ENCODE data around the gene PHLDB2.

PHLDB2 gene

GRCh38 chr3:111949712-111950111 is 90.6 kb downstream of the PHLDB2 start:
- no peak for ATAC-seq

GRCh38 chr3:111951032-111951431 is 92.0 kb downstream of the PHLDB2 start:
- TF ChIP-seq ZNF8 (CRISPR knock-in tag; IDR thresholded peaks at IDR 0.05) (no peak), ZFP30 (CRISPR knock-in tag; IDR thresholded peaks at IDR 0.05) (no peak)
- ATAC-seq = no peak

More at GRCh38 chr3:111949712-111950111, 90.6 kb downstream of the PHLDB2 start:
- TF ChIP-seq, protein P1, sequence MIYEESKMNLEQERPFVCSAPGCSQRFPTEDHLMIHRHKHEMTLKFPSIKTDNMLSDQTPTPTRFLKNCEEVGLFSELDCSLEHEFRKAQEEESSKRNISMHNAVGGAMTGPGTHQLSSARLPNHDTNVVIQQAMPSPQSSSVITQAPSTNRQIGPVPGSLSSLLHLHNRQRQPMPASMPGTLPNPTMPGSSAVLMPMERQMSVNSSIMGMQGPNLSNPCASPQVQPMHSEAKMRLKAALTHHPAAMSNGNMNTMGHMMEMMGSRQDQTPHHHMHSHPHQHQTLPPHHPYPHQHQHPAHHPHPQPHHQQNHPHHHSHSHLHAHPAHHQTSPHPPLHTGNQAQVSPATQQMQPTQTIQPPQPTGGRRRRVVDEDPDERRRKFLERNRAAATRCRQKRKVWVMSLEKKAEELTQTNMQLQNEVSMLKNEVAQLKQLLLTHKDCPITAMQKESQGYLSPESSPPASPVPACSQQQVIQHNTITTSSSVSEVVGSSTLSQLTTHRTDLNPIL (CRISPR knock-in tag; IDR thresholded peaks at IDR 0.05; ENCODE audit: low read depth) = no peak
- TF ChIP-seq ZC3H10 (CRISPR knock-in tag; IDR thresholded peaks at IDR 0.05) = no peak
- TF ChIP-seq, protein P2, sequence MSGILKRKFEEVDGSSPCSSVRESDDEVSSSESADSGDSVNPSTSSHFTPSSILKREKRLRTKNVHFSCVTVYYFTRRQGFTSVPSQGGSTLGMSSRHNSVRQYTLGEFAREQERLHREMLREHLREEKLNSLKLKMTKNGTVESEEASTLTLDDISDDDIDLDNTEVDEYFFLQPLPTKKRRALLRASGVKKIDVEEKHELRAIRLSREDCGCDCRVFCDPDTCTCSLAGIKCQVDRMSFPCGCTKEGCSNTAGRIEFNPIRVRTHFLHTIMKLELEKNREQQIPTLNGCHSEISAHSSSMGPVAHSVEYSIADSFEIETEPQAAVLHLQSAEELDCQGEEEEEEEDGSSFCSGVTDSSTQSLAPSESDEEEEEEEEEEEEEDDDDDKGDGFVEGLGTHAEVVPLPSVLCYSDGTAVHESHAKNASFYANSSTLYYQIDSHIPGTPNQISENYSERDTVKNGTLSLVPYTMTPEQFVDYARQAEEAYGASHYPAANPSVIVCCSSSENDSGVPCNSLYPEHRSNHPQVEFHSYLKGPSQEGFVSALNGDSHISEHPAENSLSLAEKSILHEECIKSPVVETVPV (CRISPR knock-in tag; IDR thresholded peaks at IDR 0.05) = no peak
- no peak for TF ChIP-seq OSR1 (CRISPR knock-in tag; IDR thresholded peaks at IDR 0.05)
- TF ChIP-seq SNAI2 (CRISPR knock-in tag; IDR thresholded peaks at IDR 0.05) = no peak
- no peak for TF ChIP-seq ARNTL (CRISPR knock-in tag; IDR thresholded peaks at IDR 0.05; ENCODE audit: borderline replicate concordance, low read depth)
- TF ChIP-seq ISL1 (CRISPR knock-in tag; IDR thresholded peaks at IDR 0.05) = no peak
- TF ChIP-seq BACH2 (CRISPR knock-in tag; IDR thresholded peaks at IDR 0.05; ENCODE audit: borderline replicate concordance) = no peak
- no peak for TF ChIP-seq POU6F1 (CRISPR knock-in tag; IDR thresholded peaks at IDR 0.05; ENCODE audit: borderline replicate concordance, low read depth)
- no peak for TF ChIP-seq ZFP3 (CRISPR knock-in tag; IDR thresholded peaks at IDR 0.05)
- TF ChIP-seq ZNF8 (CRISPR knock-in tag; IDR thresholded peaks at IDR 0.05) = no peak
- no peak for TF ChIP-seq CSDC2 (CRISPR knock-in tag; IDR thresholded peaks at IDR 0.05)
- no peak for TF ChIP-seq TOX (CRISPR knock-in tag; IDR thresholded peaks at IDR 0.05; ENCODE audit: borderline replicate concordance)
- no peak for TF ChIP-seq TCF4 (CRISPR knock-in tag; IDR thresholded peaks at IDR 0.05; ENCODE audit: borderline replicate concordance)
- no peak for TF ChIP-seq GLIS3 (CRISPR knock-in tag; IDR thresholded peaks at IDR 0.05)
- TF ChIP-seq, protein P3, sequence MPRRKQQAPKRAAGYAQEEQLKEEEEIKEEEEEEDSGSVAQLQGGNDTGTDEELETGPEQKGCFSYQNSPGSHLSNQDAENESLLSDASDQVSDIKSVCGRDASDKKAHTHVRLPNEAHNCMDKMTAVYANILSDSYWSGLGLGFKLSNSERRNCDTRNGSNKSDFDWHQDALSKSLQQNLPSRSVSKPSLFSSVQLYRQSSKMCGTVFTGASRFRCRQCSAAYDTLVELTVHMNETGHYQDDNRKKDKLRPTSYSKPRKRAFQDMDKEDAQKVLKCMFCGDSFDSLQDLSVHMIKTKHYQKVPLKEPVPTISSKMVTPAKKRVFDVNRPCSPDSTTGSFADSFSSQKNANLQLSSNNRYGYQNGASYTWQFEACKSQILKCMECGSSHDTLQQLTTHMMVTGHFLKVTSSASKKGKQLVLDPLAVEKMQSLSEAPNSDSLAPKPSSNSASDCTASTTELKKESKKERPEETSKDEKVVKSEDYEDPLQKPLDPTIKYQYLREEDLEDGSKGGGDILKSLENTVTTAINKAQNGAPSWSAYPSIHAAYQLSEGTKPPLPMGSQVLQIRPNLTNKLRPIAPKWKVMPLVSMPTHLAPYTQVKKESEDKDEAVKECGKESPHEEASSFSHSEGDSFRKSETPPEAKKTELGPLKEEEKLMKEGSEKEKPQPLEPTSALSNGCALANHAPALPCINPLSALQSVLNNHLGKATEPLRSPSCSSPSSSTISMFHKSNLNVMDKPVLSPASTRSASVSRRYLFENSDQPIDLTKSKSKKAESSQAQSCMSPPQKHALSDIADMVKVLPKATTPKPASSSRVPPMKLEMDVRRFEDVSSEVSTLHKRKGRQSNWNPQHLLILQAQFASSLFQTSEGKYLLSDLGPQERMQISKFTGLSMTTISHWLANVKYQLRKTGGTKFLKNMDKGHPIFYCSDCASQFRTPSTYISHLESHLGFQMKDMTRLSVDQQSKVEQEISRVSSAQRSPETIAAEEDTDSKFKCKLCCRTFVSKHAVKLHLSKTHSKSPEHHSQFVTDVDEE (CRISPR knock-in tag; IDR thresholded peaks at IDR 0.05) = no peak
- TF ChIP-seq ESRRG (CRISPR knock-in tag; IDR thresholded peaks at IDR 0.05) = no peak
- no peak for TF ChIP-seq ZNF70 (CRISPR knock-in tag; IDR thresholded peaks at IDR 0.05)

GRCh38 chr3:111952086-111952485 is 93.0 kb downstream of the PHLDB2 start:
- no peak for ATAC-seq
- no peak for TF ChIP-seq ZFP30 (CRISPR knock-in tag; IDR thresholded peaks at IDR 0.05)
- TF ChIP-seq ZNF565 (CRISPR knock-in tag; conservative IDR thresholded peaks at IDR 0.05; ENCODE audit: low read depth) = no peak
- no peak for TF ChIP-seq ZNF70 (CRISPR knock-in tag; IDR thresholded peaks at IDR 0.05)
- TF ChIP-seq ISL1 (CRISPR knock-in tag; IDR thresholded peaks at IDR 0.05) = no peak
- no peak for TF ChIP-seq ZNF8 (CRISPR knock-in tag; IDR thresholded peaks at IDR 0.05)
- TF ChIP-seq, protein P2 (CRISPR knock-in tag; IDR thresholded peaks at IDR 0.05) = no peak
- TF ChIP-seq ARNTL (CRISPR knock-in tag; IDR thresholded peaks at IDR 0.05; ENCODE audit: borderline replicate concordance, low read depth) = no peak
- TF ChIP-seq, protein P3 (CRISPR knock-in tag; IDR thresholded peaks at IDR 0.05) = no peak
- no peak for TF ChIP-seq TCF4 (CRISPR knock-in tag; IDR thresholded peaks at IDR 0.05; ENCODE audit: borderline replicate concordance)
- TF ChIP-seq SNAI2 (CRISPR knock-in tag; IDR thresholded peaks at IDR 0.05) = no peak
- TF ChIP-seq GLIS3 (CRISPR knock-in tag; IDR thresholded peaks at IDR 0.05) = no peak
- TF ChIP-seq OSR1 (CRISPR knock-in tag; IDR thresholded peaks at IDR 0.05) = no peak
- no peak for TF ChIP-seq ZFP3 (CRISPR knock-in tag; IDR thresholded peaks at IDR 0.05)
- TF ChIP-seq, protein P1 (CRISPR knock-in tag; IDR thresholded peaks at IDR 0.05; ENCODE audit: low read depth) = no peak
- TF ChIP-seq, protein P4, sequence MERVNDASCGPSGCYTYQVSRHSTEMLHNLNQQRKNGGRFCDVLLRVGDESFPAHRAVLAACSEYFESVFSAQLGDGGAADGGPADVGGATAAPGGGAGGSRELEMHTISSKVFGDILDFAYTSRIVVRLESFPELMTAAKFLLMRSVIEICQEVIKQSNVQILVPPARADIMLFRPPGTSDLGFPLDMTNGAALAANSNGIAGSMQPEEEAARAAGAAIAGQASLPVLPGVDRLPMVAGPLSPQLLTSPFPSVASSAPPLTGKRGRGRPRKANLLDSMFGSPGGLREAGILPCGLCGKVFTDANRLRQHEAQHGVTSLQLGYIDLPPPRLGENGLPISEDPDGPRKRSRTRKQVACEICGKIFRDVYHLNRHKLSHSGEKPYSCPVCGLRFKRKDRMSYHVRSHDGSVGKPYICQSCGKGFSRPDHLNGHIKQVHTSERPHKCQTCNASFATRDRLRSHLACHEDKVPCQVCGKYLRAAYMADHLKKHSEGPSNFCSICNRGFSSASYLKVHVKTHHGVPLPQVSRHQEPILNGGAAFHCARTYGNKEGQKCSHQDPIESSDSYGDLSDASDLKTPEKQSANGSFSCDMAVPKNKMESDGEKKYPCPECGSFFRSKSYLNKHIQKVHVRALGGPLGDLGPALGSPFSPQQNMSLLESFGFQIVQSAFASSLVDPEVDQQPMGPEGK (CRISPR knock-in tag; IDR thresholded peaks at IDR 0.05; ENCODE audit: borderline replicate concordance) = no peak
- no peak for TF ChIP-seq TOX (CRISPR knock-in tag; IDR thresholded peaks at IDR 0.05; ENCODE audit: borderline replicate concordance)
